OCI-LY7 (cell line): Measurements from ENCODE around the gene COL18A1.

Experiments
- EZH2phosphoT487 ChIP-seq: fragments of 200-600 bp; sonication (generic); IDR thresholded peaks from 2 replicates; pipeline ENCODE4 v1.6.1; 2018; ENCODE audit warnings: low read depth, borderline replicate concordance, mild to moderate bottlenecking, mixed run types, antibody characterized with exemption, low read length, moderate library complexity, mixed read lengths
- TF ChIP-seq, protein P1 (sequence below): fragments of 200-600 bp; sonication (generic); conservative IDR thresholded peaks from 2 replicates; pipeline ENCODE4 v1.5.1; 2014; ENCODE audit warnings: mild to moderate bottlenecking, antibody characterized with exemption, low read length, moderate library complexity, mixed read lengths

DNA sequence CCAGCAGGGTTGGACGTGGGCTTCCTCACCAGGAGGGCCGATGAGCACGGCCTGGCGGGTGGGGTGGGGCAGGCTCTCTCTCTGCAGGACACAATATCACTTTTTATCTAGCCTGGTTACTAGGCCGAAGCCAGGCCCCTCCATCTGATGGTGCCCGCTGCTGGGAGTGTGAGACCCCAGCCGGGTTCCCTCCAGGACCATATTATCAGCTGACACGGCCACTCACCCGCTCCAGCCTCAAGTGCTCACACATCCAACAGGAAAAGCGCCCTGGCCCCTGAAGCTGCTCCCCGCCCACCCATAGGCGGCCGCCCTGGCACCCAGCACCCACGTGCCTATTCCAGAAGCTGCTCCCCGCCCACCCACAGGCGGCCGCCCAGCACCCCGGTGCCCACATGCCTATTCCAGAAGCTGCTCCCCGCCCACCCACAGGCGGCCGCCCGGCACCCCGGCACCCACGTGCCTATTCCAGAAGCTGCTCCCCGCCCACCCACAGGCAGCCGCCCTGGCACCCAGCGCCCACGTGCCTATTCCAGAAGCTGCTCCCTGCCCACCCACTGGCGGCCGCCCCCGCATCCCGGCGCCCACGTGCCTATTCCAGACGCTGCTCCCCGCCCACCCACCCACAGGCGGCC, 132.3 kb downstream of the COL18A1 start:
- TF ChIP-seq, protein P1, sequence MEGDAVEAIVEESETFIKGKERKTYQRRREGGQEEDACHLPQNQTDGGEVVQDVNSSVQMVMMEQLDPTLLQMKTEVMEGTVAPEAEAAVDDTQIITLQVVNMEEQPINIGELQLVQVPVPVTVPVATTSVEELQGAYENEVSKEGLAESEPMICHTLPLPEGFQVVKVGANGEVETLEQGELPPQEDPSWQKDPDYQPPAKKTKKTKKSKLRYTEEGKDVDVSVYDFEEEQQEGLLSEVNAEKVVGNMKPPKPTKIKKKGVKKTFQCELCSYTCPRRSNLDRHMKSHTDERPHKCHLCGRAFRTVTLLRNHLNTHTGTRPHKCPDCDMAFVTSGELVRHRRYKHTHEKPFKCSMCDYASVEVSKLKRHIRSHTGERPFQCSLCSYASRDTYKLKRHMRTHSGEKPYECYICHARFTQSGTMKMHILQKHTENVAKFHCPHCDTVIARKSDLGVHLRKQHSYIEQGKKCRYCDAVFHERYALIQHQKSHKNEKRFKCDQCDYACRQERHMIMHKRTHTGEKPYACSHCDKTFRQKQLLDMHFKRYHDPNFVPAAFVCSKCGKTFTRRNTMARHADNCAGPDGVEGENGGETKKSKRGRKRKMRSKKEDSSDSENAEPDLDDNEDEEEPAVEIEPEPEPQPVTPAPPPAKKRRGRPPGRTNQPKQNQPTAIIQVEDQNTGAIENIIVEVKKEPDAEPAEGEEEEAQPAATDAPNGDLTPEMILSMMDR: no peak
- no peak for TF ChIP-seq EZH2phosphoT487
